ENCODE results near the gene ZNF236. TPM values are rescaled to one million over a fixed set of nuclear protein-coding genes. Genes with fewer than 3 reads are reported as not detected.

The ZNF236 gene
- total and polyA plus RNA-seq, 2 of the 13 experiments (the other 11 are each of a cell fraction or from before 2014, with no cell fraction given): 3.0 to 7.2 TPM

- H2AFZ ChIP-seq (ENCODE audit: low read length): no peak overlapping the region
- CTCF ChIA-PET (ENCODE audit: low intra/inter-chr PET ratio, low total read pairs): no interaction called here
- no peaks in the 10 kb centered on the region for H3K9me3 ChIP-seq (ENCODE audit: low read length)
- no peak overlapping the region for H3K9ac ChIP-seq (ENCODE audit: insufficient read depth, low read depth, low read length)
- DNase-seq (ENCODE audit: low spot score): no peak
- POLR2A ChIA-PET: no interaction called here
- H3K36me3 ChIP-seq (replicated peaks in 1 of 2; ENCODE audit: control insufficient read depth in 1 of 2, insufficient read depth in 2 of 2, low read length in 2 of 2): peaks cover 8 to 20% of the 10 kb centered on the region in 2 experiments; a peak in 4 of 5 replicates
- no peak overlapping the region for H3K4me3 ChIP-seq (replicated peaks in 1 of 3; ENCODE audit: insufficient read depth in 1 of 3, low read depth in 2 of 3, low read length in 3 of 3)
- ATAC-seq: no peak
- H3K4me1 ChIP-seq (ENCODE audit: insufficient read depth, low read length): no peaks in the 10 kb centered on the region
- H4K20me1 ChIP-seq (ENCODE audit: insufficient read depth, low read length): no peaks in the 10 kb centered on the region
- H3K27me3 ChIP-seq (ENCODE audit: control insufficient read depth in 1 of 2, insufficient read depth in 2 of 2, low read length in 2 of 2): no peaks in the 10 kb centered on the region
- no TSS peak for BruUV-seq (replicated peaks)
- H3K79me2 ChIP-seq (ENCODE audit: insufficient read depth, low read length): no peaks in the 10 kb centered on the region
- in situ Hi-C loops (cut with HindIII; ENCODE audit: extremely low pct_ligation_motif_present, low pct_unique_long_range_greater_than_20kb): no loop called here
- intact Hi-C loops (cut with micrococcal nuclease; ENCODE audit: unreplicated experiment): no loop called here
- H3K27ac ChIP-seq (ENCODE audit: extremely low read length, insufficient read depth, low read length): no peak overlapping the region
- FAIRE-seq: no peak
- WGBS (ENCODE audit: low lambda C conversion rate): 96% methylated on average over 11 of the region's 11 CpGs
- H3K4me2 ChIP-seq (ENCODE audit: low read depth, low read length): no peak overlapping the region
- no peak for TF ChIP-seq TFE3 (CRISPR knock-in tag; IDR thresholded peaks at IDR 0.05)
- TF ChIP-seq ZNF460 (CRISPR knock-in tag; IDR thresholded peaks at IDR 0.05; ENCODE audit: borderline replicate concordance): no peak
- no peak for TF ChIP-seq ZNF597 (CRISPR knock-in tag; IDR thresholded peaks at IDR 0.05)
- no peak for TF ChIP-seq ZNF574 (CRISPR knock-in tag; IDR thresholded peaks at IDR 0.05)
- no peak for TF ChIP-seq ZNF549 (CRISPR knock-in tag; IDR thresholded peaks at IDR 0.05)
- no peak for TF ChIP-seq CAMTA2 (CRISPR knock-in tag; IDR thresholded peaks at IDR 0.05; ENCODE audit: borderline replicate concordance)
- no peak for TF ChIP-seq KLF9 (CRISPR knock-in tag; IDR thresholded peaks at IDR 0.05; ENCODE audit: low read depth)
- TF ChIP-seq PBX2 (CRISPR knock-in tag; IDR thresholded peaks at IDR 0.05): no peak
- TF ChIP-seq THAP8 (CRISPR knock-in tag; IDR thresholded peaks at IDR 0.05; ENCODE audit: borderline replicate concordance): no peak
- TF ChIP-seq ZNF362 (CRISPR knock-in tag; IDR thresholded peaks at IDR 0.05; ENCODE audit: borderline replicate concordance): no peak
- TF ChIP-seq ZNF816 (CRISPR knock-in tag; IDR thresholded peaks at IDR 0.05; ENCODE audit: borderline replicate concordance): no peak
- no peak for TF ChIP-seq TRAFD1 (CRISPR knock-in tag; IDR thresholded peaks at IDR 0.05; ENCODE audit: borderline replicate concordance)
- TF ChIP-seq TAF1 (CRISPR knock-in tag; IDR thresholded peaks at IDR 0.05): no peak
- no peak for TF ChIP-seq RCOR2 (CRISPR knock-in tag; IDR thresholded peaks at IDR 0.05)
- TF ChIP-seq ZNF235 (CRISPR knock-in tag; IDR thresholded peaks at IDR 0.05; ENCODE audit: borderline replicate concordance): no peak
Measured at GRCh38 chr18:76936877-76937276, 114.5 kb downstream of the ZNF236 start.
